H1 (cell line): Measurements from ENCODE around the gene PDZD4. TPM values are rescaled to one million over a fixed set of nuclear protein-coding genes. Genes with fewer than 3 reads are reported as not detected.

Experiments
- CTCF ChIA-PET: fragments of 300-600 bp; sonication (Branson Sonifier 250); formaldehyde crosslinking; loops from one replicate; lab custom pipeline; 2021; ENCODE audit not compliant: partially characterized antibody; lab: Charles Lee
- POLR2A ChIA-PET: fragments of 300-600 bp; sonication (Branson Sonifier 250); formaldehyde crosslinking; loops from one replicate; lab custom pipeline; 2021; ENCODE audit warnings: inconsistent platforms; ENCODE audit not compliant: partially characterized antibody; lab: Charles Lee
- DNase-seq, 2 experiments: peaks; one replicate each; pipeline versions ENCODE4 v3.0.0 to v3.0.0-alpha.2; 2010 to 2022; ENCODE audit warnings: low spot score in 2 of 2, low read depth in 1 of 2, mixed read lengths in 1 of 2
- FAIRE-seq: peaks from 2 replicates; lab custom pipeline; 2011; peaks lifted over from hg19 to GRCh38; lab: Jason Lieb, UNC
- H2AFZ ChIP-seq: 2 replicates; pipeline ENCODE4 v1.8.1; 2012; ENCODE audit warnings: low read length, inconsistent platforms
- H2AK5ac ChIP-seq: 2 replicates; pipeline ENCODE4 v1.6.1; 2013; ENCODE audit warnings: low read depth, low read length
- H2BK120ac ChIP-seq: replicated peaks from 2 replicates; pipeline ENCODE3; 2013; ENCODE audit warnings: low read depth, low read length, inconsistent platforms
- H2BK12ac ChIP-seq: 2 replicates; pipeline ENCODE4 v1.6.1; 2013; ENCODE audit warnings: low read depth, low read length
- H2BK15ac ChIP-seq: 2 replicates; pipeline ENCODE4 v1.6.1; 2013; ENCODE audit warnings: low read length
- H2BK20ac ChIP-seq: 2 replicates; pipeline ENCODE4 v1.6.1; 2013; ENCODE audit warnings: low read length
- H2BK5ac ChIP-seq: 2 replicates; pipeline ENCODE4 v1.6.1; 2013; ENCODE audit warnings: low read depth, low read length
- H3K14ac ChIP-seq: 2 replicates; pipeline ENCODE4 v1.6.1; 2013; ENCODE audit warnings: inconsistent platforms; ENCODE audit not compliant: insufficient read length
- H3K18ac ChIP-seq: 2 replicates; pipeline ENCODE4 v1.6.1; 2013; ENCODE audit warnings: low read length; ENCODE audit errors: extremely low read depth
- H3K23ac ChIP-seq: 2 replicates; pipeline ENCODE4 v1.6.1; 2013; ENCODE audit warnings: inconsistent platforms; ENCODE audit not compliant: insufficient read length
- H3K23me2 ChIP-seq: 2 replicates; pipeline ENCODE4 v1.6.1; 2013; ENCODE audit warnings: low read depth, low read length
- H3K27ac ChIP-seq: 2 replicates; pipeline ENCODE4 v1.6.1; 2011; ENCODE audit warnings: low read depth, low read length, inconsistent platforms
- H3K27me3 ChIP-seq, 4 experiments: replicated peaks in 1 of 4; 1 replicate in 1 of 4; 2 replicates in 3 of 4; pipeline versions ENCODE4 v1.6.1 to v1.8.1; 2011 to 2013; ENCODE audit warnings: low read length in 3 of 4, mild to moderate bottlenecking in 3 of 4, inconsistent platforms in 2 of 4, mixed read lengths in 2 of 4, moderate library complexity in 1 of 4; ENCODE audit not compliant: control insufficient read depth in 3 of 4, insufficient read depth in 3 of 4; ENCODE audit errors: extremely low read depth in 1 of 4
- H3K36me3 ChIP-seq, 4 experiments: 2 replicates each; pipeline versions ENCODE4 v1.6.1 to v1.8.1; 2011 to 2013; ENCODE audit warnings: mild to moderate bottlenecking in 4 of 4, low read length in 3 of 4, moderate library complexity in 2 of 4, control low read depth in 1 of 4, inconsistent platforms in 1 of 4; ENCODE audit not compliant: insufficient read depth in 4 of 4, control insufficient read depth in 2 of 4
- H3K4ac ChIP-seq: replicated peaks from 2 replicates; pipeline ENCODE3; 2013; ENCODE audit warnings: low read length, low read depth, mixed read lengths, inconsistent platforms; ENCODE audit not compliant: insufficient read length
- H3K4me1 ChIP-seq, 4 experiments: replicated peaks in 1 of 4; 1 replicate in 1 of 4; 2 replicates in 3 of 4; pipeline versions ENCODE4 v1.6.1 to v1.8.1; 2011 to 2013; ENCODE audit warnings: low read length in 3 of 4, inconsistent platforms in 2 of 4, mixed read lengths in 1 of 4; ENCODE audit not compliant: insufficient read depth in 4 of 4, control insufficient read depth in 3 of 4
- H3K4me2 ChIP-seq, 2 experiments: 2 replicates each; pipeline versions ENCODE4 v1.6.1 to v1.8.1; 2011 to 2013; ENCODE audit warnings: low read depth in 2 of 2, low read length in 2 of 2, control low read depth in 1 of 2, inconsistent platforms in 1 of 2, mild to moderate bottlenecking in 1 of 2; ENCODE audit not compliant: insufficient read depth in 1 of 2
- H3K4me3 ChIP-seq, 4 experiments: fragments of 200-600, 300-600 bp in 1 of 4; sonication (generic), shearing (Covaris generic), sonication (Bioruptor Twin) in 1 of 4; 2 replicates each; pipeline versions ENCODE4 v1.5.1 to v1.8.1; 2011 to 2016; ENCODE audit warnings: low read length in 4 of 4, low read depth in 3 of 4, control low read depth in 2 of 4, inconsistent platforms in 2 of 4, mild to moderate bottlenecking in 2 of 4, mixed read lengths in 1 of 4, moderate library complexity in 1 of 4; ENCODE audit not compliant: insufficient read depth in 2 of 4; ENCODE audit errors: extremely low read depth in 1 of 4
- H3K56ac ChIP-seq: replicated peaks from 2 replicates; pipeline ENCODE3; 2013; ENCODE audit warnings: low read depth, mild to moderate bottlenecking, mixed read lengths, low read length, inconsistent platforms; ENCODE audit not compliant: insufficient read length
- H3K79me1 ChIP-seq: 2 replicates; pipeline ENCODE4 v1.6.1; 2013; ENCODE audit warnings: low read depth, low read length, control low read depth
- H3K79me2 ChIP-seq, 2 experiments: 2 replicates each; pipeline versions ENCODE4 v1.6.1 to v1.8.1; 2012 to 2013; ENCODE audit warnings: low read length in 2 of 2, mild to moderate bottlenecking in 2 of 2, inconsistent platforms in 1 of 2; ENCODE audit not compliant: insufficient read depth in 2 of 2, control insufficient read depth in 1 of 2
- H3K9ac ChIP-seq, 4 experiments: replicated peaks in 1 of 4; 1 replicate in 1 of 4; 2 replicates in 3 of 4; pipeline versions ENCODE4 v1.6.1 to v1.8.1; 2011 to 2013; ENCODE audit warnings: low read depth in 3 of 4, low read length in 3 of 4, control low read depth in 2 of 4, mild to moderate bottlenecking in 2 of 4, moderate library complexity in 2 of 4, inconsistent platforms in 1 of 4; ENCODE audit errors: extremely low read depth in 1 of 4
- H3K9me3 ChIP-seq, 2 experiments: 2 replicates each; pipeline versions ENCODE4 v1.6.1 to v1.8.1; 2012 to 2013; ENCODE audit warnings: mild to moderate bottlenecking in 2 of 2, moderate library complexity in 2 of 2, control low read depth in 1 of 2, inconsistent platforms in 1 of 2, low read depth in 1 of 2, low read length in 1 of 2, mixed read lengths in 1 of 2; ENCODE audit not compliant: insufficient read depth in 2 of 2
- H4K20me1 ChIP-seq, 2 experiments: replicated peaks in 1 of 2; 2 replicates each; pipeline versions ENCODE3 to v1.8.1; 2011 to 2013; ENCODE audit warnings: inconsistent platforms in 2 of 2, low read length in 2 of 2, mild to moderate bottlenecking in 1 of 2; ENCODE audit not compliant: insufficient read depth in 2 of 2, control insufficient read depth in 1 of 2
- H4K5ac ChIP-seq: 2 replicates; pipeline ENCODE4 v1.6.1; 2013; ENCODE audit warnings: low read length, low read depth, mixed read lengths, inconsistent platforms; ENCODE audit not compliant: insufficient read length
- H4K8ac ChIP-seq: 2 replicates; pipeline ENCODE4 v1.8.0; 2013; ENCODE audit warnings: mild to moderate bottlenecking, moderate library complexity, low read length, inconsistent platforms; ENCODE audit not compliant: insufficient read depth; ENCODE audit errors: extremely low read depth
- H4K91ac ChIP-seq: replicated peaks from 2 replicates; pipeline ENCODE3; 2013; ENCODE audit warnings: low read length, mixed read lengths, inconsistent platforms; ENCODE audit not compliant: insufficient read length
- ASH2L ChIP-seq: fragments of 200-600, 300-600 bp; sonication (generic); IDR thresholded peaks from one replicate; pipeline ENCODE4 v1.7.1; 2017; ENCODE audit warnings: low read length
- BACH1 ChIP-seq: IDR thresholded peaks from 2 replicates; pipeline ENCODE4 v1.6.1; 2012; ENCODE audit warnings: low read length, improper control_type of control experiment
- BRCA1 ChIP-seq: IDR thresholded peaks from 2 replicates; pipeline ENCODE4 v1.6.1; 2012; ENCODE audit warnings: low read depth, low read length, improper control_type of control experiment
- CBX8 ChIP-seq: fragments of 300-800, 300-1000 bp; sonication (generic); IDR thresholded peaks from 2 replicates; pipeline ENCODE4 v1.7.1; 2016; ENCODE audit warnings: low read depth, low read length, borderline replicate concordance
- EP300 ChIP-seq, 2 experiments: IDR thresholded peaks; 1 replicate in 1 of 2; 2 replicates in 1 of 2; pipeline ENCODE4 v1.6.1; 2011 to 2012; ENCODE audit warnings: low read depth in 2 of 2, low read length in 2 of 2, mild to moderate bottlenecking in 2 of 2, borderline replicate concordance in 1 of 2, inconsistent platforms in 1 of 2, moderate library complexity in 1 of 2
- JUN ChIP-seq: IDR thresholded peaks from 2 replicates; pipeline ENCODE4 v1.6.1; 2011; ENCODE audit warnings: low read depth, mild to moderate bottlenecking, improper control_type of control experiment, low read length
- KDM5A ChIP-seq: fragments of 200-600 bp; IDR thresholded peaks from 2 replicates; pipeline ENCODE4 v1.7.1; 2012; ENCODE audit warnings: mild to moderate bottlenecking, low read length, inconsistent platforms, mixed read lengths
- POLR2AphosphoS5 ChIP-seq: IDR thresholded peaks from 2 replicates; pipeline ENCODE4 v1.6.1; 2011; ENCODE audit warnings: low read depth, low read length
- RBBP5 ChIP-seq: IDR thresholded peaks from 2 replicates; pipeline ENCODE4 v1.7.1; 2012; ENCODE audit warnings: low read depth, mild to moderate bottlenecking, inconsistent platforms, low read length, moderate library complexity, borderline replicate concordance
- SAP30 ChIP-seq: fragments of 300-600 bp; sonication (generic); IDR thresholded peaks from 2 replicates; pipeline ENCODE4 v1.7.1; 2012; ENCODE audit warnings: low read length, moderate library complexity, mild to moderate bottlenecking, inconsistent platforms; ENCODE audit not compliant: insufficient read depth, insufficient replicate concordance
- WGBS, 2 experiments: shearing (Covaris generic) in 1 of 2; methylation state at CpG; one replicate each; pipeline versions ENCODE4 v1.1.6 to v1.1.7; 2013 to 2015; ENCODE audit warnings: low lambda C conversion rate in 2 of 2, mixed read lengths in 2 of 2, inconsistent platforms in 1 of 2, low coverage in 1 of 2, missing lambda C conversion rate in 1 of 2; ENCODE audit not compliant: insufficient replicate concordance in 2 of 2, insufficient coverage in 1 of 2, insufficient read length in 1 of 2; ENCODE audit errors: extremely low coverage in 1 of 2, missing lambda C conversion rate in 1 of 2; 5-methylcytosine and 5-hydroxymethylcytosine counted together
- polyA plus RNA-seq, 7 experiments: library from polyadenylated mRNA; depleted of rRNA in 3 of 7; stranded (reverse) in 5 of 7; unstranded in 2 of 7; fragments of >200 nt in 5 of 7; fragments of 200-250 nt in 2 of 7; gene quantifications; 1 replicate in 5 of 7; 2 replicates in 1 of 7; 4 replicates in 1 of 7; pipeline versions ENCODE4 v1.2.1 to v1.2.3, GENCODE V29; 2011 to 2013; ENCODE audit warnings: missing spikeins in 2 of 7, mixed read lengths in 2 of 7
- total RNA-seq: library from RNA; stranded (reverse); fragmentation: NEBNext Ultra II Directional; extraction: Animal tissue kit (Norgen Biotek cat#: 25700); gene quantifications from 2 replicates; pipeline ENCODE4 v1.2.1, GENCODE V29; 2021
- TF ChIP-seq, protein P1 (sequence below): IDR thresholded peaks from 2 replicates; pipeline ENCODE4 v1.6.1; 2012; ENCODE audit warnings: inconsistent platforms

Gene PDZD4
- total and polyA plus RNA-seq, 2 of the 8 experiments (the other 6 are each of a cell fraction or from before 2014, with no cell fraction given), result 45.8 to 169 TPM

DNA sequence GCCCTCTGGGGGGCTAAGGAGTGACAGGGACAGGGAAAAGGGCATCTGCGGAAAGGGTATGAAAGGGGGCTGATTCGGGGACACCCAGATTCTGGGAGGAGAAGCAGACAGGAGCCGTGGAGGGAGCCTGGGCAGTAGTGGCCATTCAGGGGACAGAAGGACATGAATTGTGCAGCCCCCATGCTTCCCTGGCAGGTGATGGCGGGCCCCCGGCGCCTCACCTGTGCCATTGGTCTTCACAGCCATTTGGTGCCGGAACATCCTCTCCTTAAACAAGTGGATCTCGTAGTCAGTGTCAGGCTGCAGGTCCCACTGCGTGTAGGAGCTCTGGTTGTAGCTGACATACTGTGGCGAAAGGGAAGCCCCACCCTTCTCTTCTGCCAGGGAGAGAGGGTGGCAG, 33.8 kb upstream of the PDZD4 start:
- TF ChIP-seq SAP30, result no peak
- TF ChIP-seq RBBP5, result no peak
- TF ChIP-seq, protein P1, sequence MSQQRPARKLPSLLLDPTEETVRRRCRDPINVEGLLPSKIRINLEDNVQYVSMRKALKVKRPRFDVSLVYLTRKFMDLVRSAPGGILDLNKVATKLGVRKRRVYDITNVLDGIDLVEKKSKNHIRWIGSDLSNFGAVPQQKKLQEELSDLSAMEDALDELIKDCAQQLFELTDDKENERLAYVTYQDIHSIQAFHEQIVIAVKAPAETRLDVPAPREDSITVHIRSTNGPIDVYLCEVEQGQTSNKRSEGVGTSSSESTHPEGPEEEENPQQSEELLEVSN, result no peak
- TF ChIP-seq POLR2AphosphoS5, result no peak
- TF ChIP-seq CBX8, result no peak
- TF ChIP-seq JUN, result no peak
- TF ChIP-seq EP300 (IDR thresholded peaks at IDR 0.05; ENCODE audit: borderline replicate concordance in 1 of 2, low read depth in 2 of 2, low read length in 2 of 2), result no peak
- TF ChIP-seq ASH2L, result no peak
- TF ChIP-seq BACH1, result no peak
- no peak for TF ChIP-seq BRCA1
- no peak for TF ChIP-seq KDM5A
- H2BK5ac ChIP-seq, result no peak overlapping the region
- no peak overlapping the region for H2BK12ac ChIP-seq
- no peak overlapping the region for H3K23ac ChIP-seq
- H3K4me2 ChIP-seq, result no peak overlapping the region
- H3K9ac ChIP-seq, result no peak overlapping the region
- H2AK5ac ChIP-seq, result no peak overlapping the region
- no peak overlapping the region for H2BK20ac ChIP-seq
- H3K9me3 ChIP-seq, result no peaks in the 10 kb centered on the region
- no peak for FAIRE-seq
- peaks cover 0 to 12% (median under 1%) of the 10 kb centered on the region in 4 experiments; a peak in 1 of 8 replicates for H3K36me3 ChIP-seq
- H3K4me1 ChIP-seq, result peaks cover 0 to 16% (median 0%) of the 10 kb centered on the region in 4 experiments; a peak in 3 of 7 replicates
- H3K27ac ChIP-seq, result no peak overlapping the region
- no peak overlapping the region; the same call in 1 of the 2 replicates for H3K18ac ChIP-seq
- H4K8ac ChIP-seq, result no peak overlapping the region
- no peak overlapping the region for H2BK15ac ChIP-seq
- no peaks in the 10 kb centered on the region for H4K20me1 ChIP-seq
- WGBS, 2 experiments, result 96% methylated on average over 6 of the region's 10 CpGs; no CpG with 5 or more reads in 1 of the 2 experiments
- H2AFZ ChIP-seq, result no peak overlapping the region
- no peak overlapping the region for H2BK120ac ChIP-seq
- no peak overlapping the region for H3K4me3 ChIP-seq
- no peak overlapping the region for H3K4ac ChIP-seq
- H3K27me3 ChIP-seq, result no peaks in the 10 kb centered on the region
- H3K14ac ChIP-seq, result no peak overlapping the region
- H3K79me2 ChIP-seq, result no peaks in the 10 kb centered on the region
- DNase-seq, result no peak
- ChIA-PET POLR2A (interaction anchor here (1.2 to 1.4 kb wide), 3 partner anchors 14 to 23 kb away, joined by 3 read pairs; no protein-coding TSS in a partner anchor), CTCF (interaction anchor here (1.1 to 1.7 kb wide), 3 partner anchors 8 to 104 kb away, joined by 3 to 4 read pairs (median 3); no protein-coding TSS in a partner anchor)
- H3K79me1 ChIP-seq, result no peaks in the 10 kb centered on the region
- no peaks in the 10 kb centered on the region for H3K23me2 ChIP-seq
- no peak overlapping the region for H4K91ac ChIP-seq
- no peak overlapping the region for H4K5ac ChIP-seq
- no peak overlapping the region for H3K56ac ChIP-seq
